Esophagus muscularis mucosa (tissue), 4 donors: Measurements from ENCODE around the gene ECI2.

Source experiments
- EP300 ChIP-seq: sonication (generic); formaldehyde crosslinking; IDR thresholded peaks from one replicate; pipeline ENCODE4 v1.6.1; 2017; ENCODE audit warnings: antibody characterized with exemption
- POLR2A ChIP-seq: fragments of 450-650 bp; IDR thresholded peaks from one replicate; pipeline ENCODE4 v1.6.1; 2017; ENCODE audit warnings: antibody characterized with exemption, moderate library complexity, mild to moderate bottlenecking, low read depth
- POLR2AphosphoS5 ChIP-seq, 2 donors: sonication (generic); formaldehyde crosslinking; IDR thresholded peaks; one replicate each; pipeline ENCODE4 v1.6.1; 2017; ENCODE audit warnings: antibody characterized with exemption in 2 of 2
- TF ChIP-seq, protein P1 (sequence below), 3 experiments: fragments of 200-600 bp in 2 of 3; fragments of 450-650 bp in 1 of 3; sonication (generic) in 2 of 3; IDR thresholded peaks; one replicate each; pipeline ENCODE4 v1.5.1; 2017 to 2019; ENCODE audit warnings: antibody characterized with exemption in 3 of 3, mild to moderate bottlenecking in 2 of 3, moderate library complexity in 1 of 3

DNA sequence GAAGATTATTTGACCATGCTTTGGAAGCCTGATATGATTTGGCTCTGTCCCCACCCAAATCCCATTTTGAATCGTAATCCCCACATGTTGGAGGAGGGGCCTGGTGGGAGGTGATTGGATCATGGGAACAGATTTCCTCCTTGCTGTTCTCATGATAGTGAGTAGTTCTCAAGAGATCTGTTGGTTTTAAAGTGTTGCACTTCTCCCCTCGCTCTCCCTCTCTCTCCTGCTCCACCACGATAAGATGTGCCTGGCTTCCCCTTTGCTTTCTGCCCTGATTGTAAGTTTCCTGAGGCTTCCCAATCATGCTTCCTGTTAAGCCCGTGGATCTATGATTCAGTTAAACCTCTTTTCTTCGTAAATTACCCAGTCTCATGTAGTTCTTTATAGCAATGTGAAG is 34.7 kb downstream of the ECI2 start:
- TF ChIP-seq POLR2AphosphoS5 (IDR thresholded peaks at IDR 0.05) = no peak
- TF ChIP-seq, protein P1, sequence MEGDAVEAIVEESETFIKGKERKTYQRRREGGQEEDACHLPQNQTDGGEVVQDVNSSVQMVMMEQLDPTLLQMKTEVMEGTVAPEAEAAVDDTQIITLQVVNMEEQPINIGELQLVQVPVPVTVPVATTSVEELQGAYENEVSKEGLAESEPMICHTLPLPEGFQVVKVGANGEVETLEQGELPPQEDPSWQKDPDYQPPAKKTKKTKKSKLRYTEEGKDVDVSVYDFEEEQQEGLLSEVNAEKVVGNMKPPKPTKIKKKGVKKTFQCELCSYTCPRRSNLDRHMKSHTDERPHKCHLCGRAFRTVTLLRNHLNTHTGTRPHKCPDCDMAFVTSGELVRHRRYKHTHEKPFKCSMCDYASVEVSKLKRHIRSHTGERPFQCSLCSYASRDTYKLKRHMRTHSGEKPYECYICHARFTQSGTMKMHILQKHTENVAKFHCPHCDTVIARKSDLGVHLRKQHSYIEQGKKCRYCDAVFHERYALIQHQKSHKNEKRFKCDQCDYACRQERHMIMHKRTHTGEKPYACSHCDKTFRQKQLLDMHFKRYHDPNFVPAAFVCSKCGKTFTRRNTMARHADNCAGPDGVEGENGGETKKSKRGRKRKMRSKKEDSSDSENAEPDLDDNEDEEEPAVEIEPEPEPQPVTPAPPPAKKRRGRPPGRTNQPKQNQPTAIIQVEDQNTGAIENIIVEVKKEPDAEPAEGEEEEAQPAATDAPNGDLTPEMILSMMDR (IDR thresholded peaks at IDR 0.05) = no peak
- no peak for TF ChIP-seq EP300
- no peak for TF ChIP-seq POLR2A
